OCI-LY1 (cell line): ENCODE measurements around the gene BCL2L13.

ENCODE experiments used
- H2AFZ ChIP-seq: fragments of 200-600 bp; sonication (generic), shearing (Covaris generic); 2 replicates; pipeline ENCODE4 v1.6.0; 2014; ENCODE audit warnings: antibody characterized with exemption, mild to moderate bottlenecking, low read length
- H3F3A ChIP-seq: fragments of 200-600 bp; sonication (generic), shearing (Covaris generic); 2 replicates; pipeline ENCODE4 v1.6.0; 2014; ENCODE audit warnings: mild to moderate bottlenecking, antibody characterized with exemption, low read length, moderate library complexity; ENCODE audit not compliant: insufficient read depth
- H3K27ac ChIP-seq: fragments of 200-600 bp; sonication (generic); 2 replicates; pipeline ENCODE4 v1.5.1; 2014; ENCODE audit warnings: low read length, mixed run types, mild to moderate bottlenecking, low read depth; ENCODE audit not compliant: poor library complexity, severe bottlenecking
- H3K27me3 ChIP-seq: fragments of 200-600 bp; sonication (generic); 2 replicates; pipeline ENCODE4 v1.6.0; 2014; ENCODE audit warnings: antibody characterized with exemption, mild to moderate bottlenecking, low read length, moderate library complexity; ENCODE audit not compliant: insufficient read depth
- H3K36me3 ChIP-seq: fragments of 200-600 bp; sonication (generic); 2 replicates; pipeline ENCODE4 v1.6.1; 2014; ENCODE audit warnings: mild to moderate bottlenecking, antibody characterized with exemption, low read length, moderate library complexity, mixed read lengths; ENCODE audit not compliant: insufficient read depth
- H3K4me1 ChIP-seq: fragments of 200-600 bp; sonication (generic); 2 replicates; pipeline ENCODE4 v1.5.1; 2014; ENCODE audit warnings: mild to moderate bottlenecking, low read length, moderate library complexity; ENCODE audit not compliant: insufficient read depth, severe bottlenecking
- H3K4me2 ChIP-seq: fragments of 200-600 bp; sonication (generic), shearing (Covaris generic); 2 replicates; pipeline ENCODE4 v1.6.1; 2014; ENCODE audit warnings: low read length
- H3K4me3 ChIP-seq: fragments of 200-600 bp; sonication (generic); 2 replicates; pipeline ENCODE4 v1.5.1; 2014; ENCODE audit warnings: low read length, low read depth, mild to moderate bottlenecking, mixed read lengths; ENCODE audit not compliant: poor library complexity, severe bottlenecking
- H3K79me2 ChIP-seq: fragments of 200-600 bp; shearing (Covaris generic); 2 replicates; pipeline ENCODE4 v1.6.1; 2016; ENCODE audit warnings: mixed run types, low read length, mixed read lengths; ENCODE audit not compliant: insufficient read depth
- H3K9ac ChIP-seq: fragments of 200-600 bp; sonication (generic), shearing (Covaris generic); 2 replicates; pipeline ENCODE4 v1.6.1; 2014; ENCODE audit warnings: mild to moderate bottlenecking, low read length, mixed read lengths
- H3K9me2 ChIP-seq: fragments of 200-600 bp; sonication (generic), shearing (Covaris generic); 2 replicates; pipeline ENCODE4 v1.6.1; 2014; ENCODE audit warnings: low read depth, mild to moderate bottlenecking, low read length, mixed read lengths
- H3K9me3 ChIP-seq: fragments of 200-600 bp; shearing (Covaris generic); 2 replicates; pipeline ENCODE4 v1.6.1; 2014; ENCODE audit warnings: low read length, mixed read lengths
- H4K20me1 ChIP-seq: fragments of 200-600 bp; sonication (generic), shearing (Covaris generic); 2 replicates; pipeline ENCODE4 v1.6.0; 2016; ENCODE audit warnings: mild to moderate bottlenecking, low read length; ENCODE audit not compliant: insufficient read depth
- EZH2 ChIP-seq: fragments of 200-600 bp; sonication (generic), shearing (Covaris generic); IDR thresholded peaks from 2 replicates; pipeline ENCODE4 v1.8.0; 2017; ENCODE audit warnings: borderline replicate concordance, mixed run types, mild to moderate bottlenecking, antibody characterized with exemption, low read length, moderate library complexity, mixed read lengths
- TF ChIP-seq, protein P1 (sequence below): fragments of 200-600 bp; sonication (generic), shearing (Covaris generic); IDR thresholded peaks from 2 replicates; pipeline ENCODE4 v1.5.1; 2017; ENCODE audit warnings: mild to moderate bottlenecking, antibody characterized with exemption, low read length, moderate library complexity, mixed read lengths

The BCL2L13 gene

GRCh38 chr22:17773606-17774205 lies 135.1 kb downstream of the BCL2L13 start:
- H3K27me3 ChIP-seq = no peaks in the 10 kb centered on the region
- H3K9me3 ChIP-seq = no peaks in the 10 kb centered on the region
- H2AFZ ChIP-seq = no peak overlapping the region
- H3K9me2 ChIP-seq = no peaks in the 10 kb centered on the region
- H3K4me1 ChIP-seq = peaks cover 63% of the 10 kb centered on the region
- H3K79me2 ChIP-seq = peaks cover 6% of the 10 kb centered on the region; the same call in 1 of the 2 replicates
- H3K4me2 ChIP-seq = peak overlapping the region; percentile 81
- H4K20me1 ChIP-seq = no peaks in the 10 kb centered on the region
- peak overlapping the region; percentile 66 for H3K9ac ChIP-seq
- H3F3A ChIP-seq = peaks cover 3% of the 10 kb centered on the region; the same call in 1 of the 2 replicates
- no peak for TF ChIP-seq EZH2
- TF ChIP-seq, protein P1, sequence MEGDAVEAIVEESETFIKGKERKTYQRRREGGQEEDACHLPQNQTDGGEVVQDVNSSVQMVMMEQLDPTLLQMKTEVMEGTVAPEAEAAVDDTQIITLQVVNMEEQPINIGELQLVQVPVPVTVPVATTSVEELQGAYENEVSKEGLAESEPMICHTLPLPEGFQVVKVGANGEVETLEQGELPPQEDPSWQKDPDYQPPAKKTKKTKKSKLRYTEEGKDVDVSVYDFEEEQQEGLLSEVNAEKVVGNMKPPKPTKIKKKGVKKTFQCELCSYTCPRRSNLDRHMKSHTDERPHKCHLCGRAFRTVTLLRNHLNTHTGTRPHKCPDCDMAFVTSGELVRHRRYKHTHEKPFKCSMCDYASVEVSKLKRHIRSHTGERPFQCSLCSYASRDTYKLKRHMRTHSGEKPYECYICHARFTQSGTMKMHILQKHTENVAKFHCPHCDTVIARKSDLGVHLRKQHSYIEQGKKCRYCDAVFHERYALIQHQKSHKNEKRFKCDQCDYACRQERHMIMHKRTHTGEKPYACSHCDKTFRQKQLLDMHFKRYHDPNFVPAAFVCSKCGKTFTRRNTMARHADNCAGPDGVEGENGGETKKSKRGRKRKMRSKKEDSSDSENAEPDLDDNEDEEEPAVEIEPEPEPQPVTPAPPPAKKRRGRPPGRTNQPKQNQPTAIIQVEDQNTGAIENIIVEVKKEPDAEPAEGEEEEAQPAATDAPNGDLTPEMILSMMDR = no peak
- peaks cover 4% of the 10 kb centered on the region; the same call in 1 of the 2 replicates for H3K36me3 ChIP-seq
- H3K27ac ChIP-seq = peak overlapping the region; percentile 72
- peak overlapping the region; percentile 70 for H3K4me3 ChIP-seq

DNA sequence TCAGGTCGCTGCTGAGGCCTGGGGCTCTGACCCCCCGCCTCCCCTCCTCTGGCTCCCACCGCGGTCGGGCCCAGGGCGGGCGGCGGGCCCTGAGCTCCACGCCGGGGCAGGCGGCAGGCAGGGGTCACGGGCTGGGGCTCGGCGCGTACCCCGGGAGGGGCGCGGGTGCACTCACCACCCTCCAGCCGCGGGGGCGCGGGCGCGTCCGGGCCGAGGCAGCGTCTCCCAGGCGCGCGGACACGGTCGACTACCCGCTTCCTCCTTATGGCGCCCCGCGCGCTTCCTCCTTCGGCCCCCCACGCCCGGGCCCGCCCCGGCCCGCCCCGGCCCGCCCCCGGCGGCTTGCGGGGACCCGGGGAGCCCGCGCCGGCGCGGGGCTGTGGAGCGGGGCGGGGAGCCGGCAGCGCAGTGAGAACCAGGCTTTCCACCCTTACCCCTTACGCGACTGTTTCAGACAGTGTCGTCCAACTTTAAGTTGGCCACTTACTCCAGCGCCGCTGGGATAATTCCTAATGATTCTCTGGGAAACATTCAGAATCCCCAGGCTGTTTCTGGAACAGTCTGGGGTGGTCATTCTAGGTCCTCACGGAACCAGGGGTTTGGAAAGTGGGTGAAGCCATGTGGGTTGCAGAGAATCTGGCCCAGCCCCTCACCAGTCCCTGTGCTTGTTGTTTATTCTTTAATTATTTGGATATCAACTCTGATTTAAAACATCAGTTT lies 135.8 kb downstream of the BCL2L13 start, which contains the start of gene BID:
TSS of gene BID (minus strand) at position 264 of the 720 bp plus-strand sequence. CDS start 24,353 bp downstream, outside the sequence.
- TF ChIP-seq EZH2 = no peak
- TF ChIP-seq, protein P1 = no peak
- H2AFZ ChIP-seq = no peak within 1 kb of the TSS
- H3K4me3 ChIP-seq = peak within 1 kb of the TSS; percentile 70
- peak within 1 kb of the TSS; percentile 82 for H3K27ac ChIP-seq
- H3K4me2 ChIP-seq = peak within 1 kb of the TSS; percentile 81
- H4K20me1 ChIP-seq = no peaks in the 10 kb centered on the region
- H3K4me1 ChIP-seq = peaks cover 70% of the 10 kb centered on the region
- no peaks in the 10 kb centered on the region for H3K9me3 ChIP-seq
- H3K9me2 ChIP-seq = no peaks in the 10 kb centered on the region
- H3F3A ChIP-seq = peaks cover 3% of the 10 kb centered on the region; the same call in 1 of the 2 replicates
- H3K9ac ChIP-seq = peak within 1 kb of the TSS; percentile 66
- H3K79me2 ChIP-seq = peaks cover 2% of the 10 kb centered on the region; the same call in 1 of the 2 replicates
- no peaks in the 10 kb centered on the region for H3K27me3 ChIP-seq
- peaks cover 4% of the 10 kb centered on the region; the same call in 1 of the 2 replicates for H3K36me3 ChIP-seq

GRCh38 chr22:17774926-17775685 lies 136.5 kb downstream of the BCL2L13 start:
- H3K4me2 ChIP-seq = peak overlapping the region; percentile 41
- no peaks in the 10 kb centered on the region for H3K27me3 ChIP-seq
- peak overlapping the region; percentile 10; the same call in 1 of the 2 replicates for H3K9ac ChIP-seq
- H3K27ac ChIP-seq = peak overlapping the region; percentile 82
- peaks cover 77% of the 10 kb centered on the region for H3K4me1 ChIP-seq
- no peaks in the 10 kb centered on the region for H3K9me2 ChIP-seq
- no peaks in the 10 kb centered on the region for H3K9me3 ChIP-seq
- no peaks in the 10 kb centered on the region for H3K79me2 ChIP-seq
- no peak overlapping the region for H2AFZ ChIP-seq
- H3K4me3 ChIP-seq = peak overlapping the region; percentile 27
- no peaks in the 10 kb centered on the region for H4K20me1 ChIP-seq
- peaks cover 3% of the 10 kb centered on the region; the same call in 1 of the 2 replicates for H3F3A ChIP-seq
- peaks cover 4% of the 10 kb centered on the region; the same call in 1 of the 2 replicates for H3K36me3 ChIP-seq
- TF ChIP-seq, protein P1 = no peak
- TF ChIP-seq EZH2 = no peak
